ENCODE data around the gene ALLC.
"Not testable (repeated sequence)": the region's sequence is repeated elsewhere in the genome, so short reads cannot be mapped to it uniquely, and the experiment has no call there.

ALLC gene

DNA sequence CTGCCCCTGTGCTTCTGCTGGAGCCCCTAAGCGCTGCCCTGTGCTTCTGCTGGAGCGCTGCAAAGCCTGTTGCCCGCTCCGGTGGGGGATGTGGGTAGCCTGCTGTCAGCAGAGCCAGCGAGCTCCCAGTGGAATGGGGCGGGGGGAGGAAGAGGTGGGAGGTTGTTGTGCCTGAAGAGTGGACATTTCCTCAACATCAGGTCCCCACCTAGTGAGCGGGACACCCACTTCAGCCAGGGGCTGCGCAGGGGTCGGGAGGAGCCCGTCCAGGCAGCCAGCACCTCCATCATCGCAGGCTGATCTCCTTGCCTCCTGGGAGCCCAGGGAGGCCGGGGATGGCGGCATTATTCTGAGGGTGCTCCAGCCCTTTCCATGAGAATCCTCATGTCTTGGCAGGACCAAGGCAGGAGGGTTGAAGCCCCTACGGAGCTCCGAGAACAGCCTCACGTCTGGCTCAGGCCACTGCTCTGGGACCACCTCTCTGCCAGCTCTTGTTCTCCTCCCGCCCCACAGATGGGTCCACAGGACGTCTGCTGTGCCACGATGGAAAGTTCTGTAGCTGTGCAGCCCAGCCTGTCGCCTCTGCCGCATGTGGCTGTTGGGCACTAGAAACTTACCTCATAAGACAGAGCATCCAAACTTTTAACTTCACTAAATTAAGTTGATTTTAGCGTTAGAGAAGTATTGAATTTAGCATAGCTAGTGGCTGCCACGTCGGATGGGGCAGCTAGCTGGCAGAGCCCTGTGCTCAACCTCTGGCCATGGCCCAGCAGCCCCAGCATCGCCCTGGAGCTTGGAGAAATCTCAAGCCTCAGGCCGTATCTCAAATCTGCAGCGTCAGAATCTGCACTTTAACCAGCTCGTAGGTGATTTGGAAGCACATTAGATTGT, 1.9 kb upstream of the ALLC start:
- DNase-seq (ENCODE audit: low read depth) = no peak

DNA sequence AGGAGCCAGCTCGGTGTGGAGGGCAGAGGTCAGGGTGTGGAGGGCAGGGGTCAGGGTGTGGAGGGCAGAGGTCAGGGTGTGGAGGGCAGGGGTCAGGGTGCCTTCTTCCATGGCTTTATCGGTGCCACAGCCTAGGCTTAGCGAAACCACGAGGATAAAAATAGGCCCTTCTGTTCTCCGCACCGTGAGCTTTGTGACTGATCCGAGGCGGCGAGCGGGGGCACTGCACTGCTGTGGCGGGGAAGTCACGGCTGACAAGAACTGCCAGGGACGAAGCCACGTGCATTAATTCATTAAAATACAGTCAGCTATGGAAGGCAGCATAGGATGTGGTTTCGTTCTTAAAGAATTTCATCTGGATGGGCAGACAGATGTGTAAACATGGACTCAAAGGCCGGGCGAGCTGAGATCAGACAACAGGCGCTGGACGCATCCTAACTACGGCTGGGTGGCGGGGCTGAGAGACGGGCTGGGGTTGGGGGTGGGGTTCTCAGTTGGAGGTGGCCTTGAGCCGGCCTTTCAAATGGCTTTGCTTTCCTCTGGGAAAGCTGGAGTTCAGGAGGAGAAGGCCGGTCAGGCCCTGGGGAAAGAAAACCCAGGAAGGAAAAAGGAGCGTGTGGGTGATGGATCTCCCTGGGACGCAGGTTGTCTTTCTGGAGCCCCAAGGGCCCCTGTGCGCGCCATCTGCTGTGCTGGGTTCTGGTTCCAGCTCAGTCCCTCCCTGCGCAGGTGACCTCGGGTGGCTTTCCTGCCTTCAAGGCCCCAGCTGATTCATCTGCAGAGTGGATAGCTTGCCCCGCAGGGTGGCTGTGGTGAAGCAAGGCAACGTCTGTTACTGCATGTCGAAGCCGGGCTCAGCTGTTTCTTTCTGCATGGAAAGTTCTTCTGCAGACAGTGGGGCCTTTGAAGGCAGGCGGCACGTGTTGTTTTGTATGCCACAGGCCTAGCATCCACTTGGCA, 958 bp upstream of the ALLC start:
- no peak for DNase-seq (ENCODE audit: low read depth)

DNA sequence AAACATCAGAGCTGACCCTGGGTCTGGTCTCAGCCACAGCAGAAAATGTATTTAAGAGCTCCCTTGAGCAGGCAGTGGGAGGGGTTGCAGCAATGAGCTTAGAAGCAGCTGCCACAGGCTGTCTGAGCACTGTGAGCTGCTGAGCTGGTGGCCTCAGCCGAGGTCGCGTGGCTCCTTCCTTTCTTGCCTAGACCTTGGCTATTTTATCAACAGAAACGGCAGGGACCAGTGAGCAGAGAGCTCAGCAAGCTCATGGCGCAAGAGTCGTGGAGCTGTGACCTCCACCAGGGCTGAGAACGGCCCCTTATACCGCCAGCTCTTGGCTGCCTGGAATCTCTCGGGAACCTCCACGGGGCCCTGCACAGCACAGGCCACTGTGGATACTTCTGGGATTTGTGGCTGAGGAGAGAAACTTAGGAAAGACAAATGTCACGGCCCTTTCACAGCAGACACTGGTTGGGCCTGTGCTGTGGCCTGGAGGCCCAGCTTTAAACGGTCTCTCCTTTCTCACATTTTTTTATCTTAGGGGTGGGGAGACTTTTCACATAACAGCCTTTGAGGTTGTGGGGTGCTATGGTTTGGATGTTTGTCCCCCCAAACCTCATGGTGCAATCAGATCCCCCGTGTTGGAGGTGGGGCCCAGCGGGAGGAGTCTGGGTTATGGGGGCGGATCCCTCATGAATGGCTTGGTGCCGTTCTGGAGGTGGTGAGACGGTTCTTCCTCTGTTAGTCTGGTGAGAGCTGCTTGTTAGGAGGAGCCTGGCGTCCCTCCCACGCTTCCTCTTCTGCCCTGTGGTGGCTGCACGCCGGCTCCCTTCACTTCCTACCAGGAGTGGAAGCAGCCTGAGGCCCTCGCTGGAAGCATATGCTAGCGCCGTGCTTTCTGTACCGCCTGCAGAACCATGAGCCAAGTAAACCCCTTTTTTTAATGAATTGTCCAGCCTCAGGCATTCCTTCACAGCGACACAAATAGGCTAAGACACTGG, 1.7 kb downstream of the ALLC start:
- no peak for DNase-seq (ENCODE audit: low read depth)

DNA sequence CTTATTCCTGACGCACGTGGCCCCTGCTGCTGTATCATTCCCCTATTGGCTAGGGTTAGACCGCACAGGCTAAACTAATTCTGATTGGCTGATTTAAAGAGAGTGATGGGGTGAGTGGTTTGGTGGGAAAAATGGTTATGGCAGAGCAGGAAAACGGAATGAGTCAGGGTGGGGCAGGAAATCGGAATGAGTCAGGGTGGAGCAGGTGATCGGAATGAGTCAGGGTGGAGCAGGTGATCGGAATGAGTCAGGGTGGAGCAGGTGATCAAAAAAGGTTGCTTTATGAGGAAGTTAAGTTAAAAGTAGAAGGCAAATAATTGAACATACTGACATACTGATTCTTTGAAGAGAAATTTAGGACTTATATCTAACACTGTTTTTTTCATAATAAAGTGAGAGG, 2.6 kb downstream of the ALLC start:
- DNase-seq (ENCODE audit: low read depth) = not testable (repeated sequence)

DNA sequence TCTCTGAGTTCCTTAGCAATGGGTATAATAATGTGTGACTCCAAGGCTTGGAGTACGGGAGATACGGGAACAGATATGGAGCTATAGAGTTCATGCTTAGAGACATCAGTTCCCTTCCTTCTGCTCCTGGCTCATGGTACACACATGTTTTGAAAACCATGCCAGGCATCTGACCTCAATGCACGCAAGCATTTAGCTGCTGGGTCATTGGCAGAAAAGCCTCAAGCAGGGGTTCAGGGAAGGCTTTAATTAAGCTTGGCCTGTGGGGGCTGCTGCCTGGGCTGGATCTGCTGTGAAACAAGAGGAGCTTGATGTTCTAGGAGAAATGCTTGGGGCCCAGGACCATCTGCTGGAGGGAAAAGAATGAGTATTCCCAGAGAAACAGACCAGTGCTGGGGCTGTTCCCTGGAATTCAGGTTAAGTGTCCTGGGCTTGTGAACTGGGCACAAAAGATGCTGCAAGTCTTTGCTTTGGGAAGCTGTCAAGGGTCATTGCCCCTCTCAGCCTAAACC, 3.2 kb downstream of the ALLC start:
- DNase-seq (ENCODE audit: low read depth) = no peak

DNA sequence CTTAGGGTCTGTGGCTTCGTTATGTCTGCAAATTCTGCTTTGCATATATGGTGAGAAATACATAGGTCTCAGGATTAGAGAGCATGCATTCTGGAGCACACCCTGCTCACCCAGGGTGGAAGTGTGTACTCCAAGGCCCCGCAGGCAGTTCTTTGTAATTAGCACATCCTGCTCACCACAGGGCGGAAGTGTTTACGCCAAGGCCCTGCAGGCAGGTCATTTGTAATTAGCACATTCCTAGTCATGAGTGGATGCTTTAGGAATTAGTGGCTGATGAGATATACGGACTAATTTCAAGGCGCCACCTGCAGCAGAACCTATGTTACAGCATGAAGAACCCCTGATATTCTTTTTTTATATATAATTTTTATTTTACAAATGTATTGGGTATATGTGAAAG, 4.2 kb downstream of the ALLC start:
- DNase-seq (ENCODE audit: low read depth) = no peak

DNA sequence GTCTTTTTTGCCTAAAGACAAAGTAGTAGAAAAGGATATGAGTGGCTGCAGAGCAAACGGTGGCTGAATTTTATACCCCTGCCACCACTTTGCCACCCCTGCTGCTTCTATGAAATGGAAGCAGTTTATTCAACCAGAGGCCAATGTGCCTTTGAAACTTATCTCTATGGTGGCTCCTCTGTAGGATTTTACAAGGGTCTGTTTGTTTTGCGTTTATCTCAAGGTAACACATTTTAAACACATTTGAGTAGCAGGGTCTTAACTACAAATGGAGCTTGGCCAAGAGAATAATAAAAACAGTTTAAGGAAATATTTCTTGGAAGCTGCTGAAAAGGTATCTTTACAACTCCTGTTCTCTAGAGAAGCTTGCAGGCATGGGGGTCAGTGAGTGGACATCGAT, 6.1 kb downstream of the ALLC start:
- DNase-seq (ENCODE audit: low read depth) = no peak

DNA sequence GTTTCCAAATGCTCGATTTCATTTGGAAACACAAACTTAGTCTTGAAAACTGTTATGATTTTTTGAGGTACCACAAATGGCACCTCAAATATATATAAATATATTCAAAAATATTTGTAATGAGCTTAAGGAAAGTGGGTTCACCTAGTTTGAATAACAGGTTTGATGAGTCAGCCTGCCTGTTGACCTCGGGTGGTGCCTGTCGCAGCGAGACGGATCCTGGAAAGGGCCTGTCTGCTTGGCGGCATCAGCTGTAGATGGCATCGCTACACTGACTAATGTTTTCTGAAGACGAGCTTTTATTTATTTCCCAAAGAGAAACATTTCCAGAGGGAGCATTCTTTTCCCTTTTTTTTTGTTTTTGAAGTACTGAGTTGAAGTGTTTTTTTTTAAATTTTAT, 6.9 kb downstream of the ALLC start:
- DNase-seq (ENCODE audit: low read depth) = no peak

DNA sequence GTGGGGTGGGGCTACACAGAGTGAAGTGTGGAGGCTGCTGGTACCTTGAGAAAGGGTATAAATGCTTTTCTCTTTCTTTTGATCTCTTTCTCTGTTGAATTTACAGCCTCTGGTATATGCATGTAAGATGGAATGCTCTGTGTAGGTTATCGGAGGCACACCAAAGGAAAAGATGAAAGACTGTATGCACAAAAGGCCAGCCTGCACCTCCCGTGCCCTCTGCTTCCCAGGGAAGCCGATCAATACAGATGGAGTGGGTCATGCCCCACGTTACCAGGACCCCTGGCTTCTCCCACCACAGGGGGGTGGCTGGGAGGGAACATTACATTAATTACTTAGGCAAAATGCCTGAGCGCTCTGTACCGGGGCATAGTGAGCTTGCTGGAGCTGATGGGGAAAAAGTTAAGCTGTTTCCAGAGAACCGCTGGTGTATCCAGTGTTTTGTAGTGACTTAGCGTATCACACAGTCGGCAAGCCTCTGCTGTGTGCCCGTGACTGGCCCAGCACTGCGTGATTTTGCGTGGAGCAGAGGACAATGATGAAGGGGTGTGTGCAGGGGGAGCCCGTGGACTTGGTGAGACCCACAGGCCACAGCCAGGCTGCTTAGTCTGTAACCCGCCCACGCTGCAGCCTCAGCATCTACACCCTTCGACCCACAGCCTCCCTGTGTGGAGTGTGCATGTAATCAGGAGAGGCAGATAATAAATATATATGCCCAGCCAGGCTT, 8.0 kb downstream of the ALLC start:
- no peak for DNase-seq (ENCODE audit: low read depth)

DNA sequence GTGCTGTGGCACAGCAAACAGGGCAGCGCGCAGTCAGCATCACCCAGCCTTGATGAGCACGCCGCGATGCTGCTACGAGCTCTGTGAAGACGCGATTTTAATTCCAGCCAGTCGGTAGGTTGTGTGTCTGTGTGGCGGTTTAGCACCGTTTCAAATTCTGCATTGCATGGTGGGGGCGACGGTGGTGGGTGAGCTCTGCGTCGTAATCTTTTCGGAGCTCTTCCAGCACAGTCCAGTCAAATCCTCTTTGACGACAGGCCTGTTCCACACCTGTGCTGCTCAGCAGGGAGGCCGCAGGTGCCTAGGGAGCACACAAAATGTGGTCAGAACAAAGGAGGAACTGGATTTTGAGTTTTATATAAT, 8.6 kb downstream of the ALLC start:
- no peak for DNase-seq (ENCODE audit: low read depth)

DNA sequence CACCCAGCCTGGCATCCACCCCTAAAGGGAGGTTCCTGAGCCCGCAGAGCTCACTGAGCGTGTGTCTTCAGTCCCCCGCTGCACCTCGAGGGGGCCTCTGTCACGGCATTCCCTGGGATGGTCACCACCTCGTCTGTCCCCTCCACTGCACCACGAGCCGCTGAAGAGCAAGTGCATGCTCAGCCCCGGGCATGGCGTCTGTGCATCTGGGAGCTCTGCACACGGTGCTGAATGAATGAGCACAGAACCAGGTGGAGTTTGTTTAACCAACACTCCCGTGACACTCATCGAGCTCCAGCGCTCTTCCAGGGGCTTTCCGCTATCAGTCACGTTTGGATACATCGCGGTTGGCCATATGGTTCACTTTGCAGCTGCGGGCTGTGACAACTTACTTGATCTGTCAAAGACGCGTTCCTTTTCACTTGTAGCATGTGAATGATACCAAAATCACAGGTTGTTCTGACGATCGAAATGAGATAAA, 9.2 kb downstream of the ALLC start:
- DNase-seq (ENCODE audit: low read depth) = no peak

DNA sequence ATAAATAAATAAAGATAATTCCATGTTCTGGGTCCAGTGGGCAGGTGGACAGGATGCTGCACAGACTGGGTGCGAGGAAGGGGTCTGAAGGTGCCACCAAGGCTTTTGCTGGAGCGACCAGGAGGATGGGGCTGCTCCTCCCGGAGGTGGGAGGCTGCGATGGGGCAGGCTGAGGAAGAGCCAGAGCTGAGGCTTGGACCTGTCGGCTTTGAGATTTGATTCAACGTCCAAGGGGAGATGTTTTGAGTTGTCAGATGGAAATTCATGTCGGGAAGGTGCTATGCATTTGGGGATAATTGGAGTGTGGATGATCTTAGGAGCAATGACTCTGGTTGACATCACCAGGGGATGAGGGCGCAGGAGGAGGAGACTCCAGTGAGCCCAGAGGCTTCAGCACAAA, 11.7 kb downstream of the ALLC start:
- no peak for DNase-seq (ENCODE audit: low read depth)

DNA sequence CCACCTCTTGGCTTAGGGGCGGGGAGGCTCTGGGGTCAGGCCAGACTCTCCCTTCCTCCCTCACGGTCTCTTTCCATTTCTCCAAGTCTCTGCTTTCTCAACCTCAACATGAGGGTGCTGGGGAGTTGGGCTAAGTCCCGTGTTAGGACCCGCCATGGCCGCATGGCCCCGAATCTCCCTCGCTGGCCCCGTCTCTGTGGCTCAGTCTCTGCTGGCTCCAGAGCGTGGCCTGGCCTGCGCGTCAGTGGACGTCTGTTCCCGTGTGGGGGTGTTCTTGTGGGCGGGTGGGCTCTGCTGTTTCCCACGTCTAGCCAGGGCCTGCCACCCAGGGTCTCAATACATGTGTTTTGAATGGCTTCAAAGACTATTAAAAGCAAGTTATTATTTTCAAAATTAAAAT, 12.4 kb downstream of the ALLC start:
- DNase-seq (ENCODE audit: low read depth) = no peak

DNA sequence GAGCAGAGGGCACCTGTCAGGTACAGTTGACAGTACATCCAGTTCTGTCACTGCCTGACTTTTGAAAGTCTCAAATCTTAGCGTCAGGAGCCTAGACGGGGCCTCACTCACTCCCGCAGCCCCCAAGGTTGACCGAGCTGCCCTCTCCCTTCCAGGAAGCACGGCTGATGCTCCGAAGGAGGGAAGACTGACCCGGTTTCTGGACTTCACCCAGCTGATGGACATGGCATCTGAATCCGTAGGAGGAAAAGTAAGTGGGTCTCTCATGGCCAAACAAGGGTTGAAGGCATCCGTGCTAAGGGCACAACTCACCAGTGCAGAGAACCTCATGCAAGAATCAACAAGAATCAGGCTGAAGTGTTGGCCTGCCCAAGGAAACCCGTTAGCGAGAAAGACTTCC, 12.9 kb downstream of the ALLC start:
- no peak for DNase-seq (ENCODE audit: low read depth)

DNA sequence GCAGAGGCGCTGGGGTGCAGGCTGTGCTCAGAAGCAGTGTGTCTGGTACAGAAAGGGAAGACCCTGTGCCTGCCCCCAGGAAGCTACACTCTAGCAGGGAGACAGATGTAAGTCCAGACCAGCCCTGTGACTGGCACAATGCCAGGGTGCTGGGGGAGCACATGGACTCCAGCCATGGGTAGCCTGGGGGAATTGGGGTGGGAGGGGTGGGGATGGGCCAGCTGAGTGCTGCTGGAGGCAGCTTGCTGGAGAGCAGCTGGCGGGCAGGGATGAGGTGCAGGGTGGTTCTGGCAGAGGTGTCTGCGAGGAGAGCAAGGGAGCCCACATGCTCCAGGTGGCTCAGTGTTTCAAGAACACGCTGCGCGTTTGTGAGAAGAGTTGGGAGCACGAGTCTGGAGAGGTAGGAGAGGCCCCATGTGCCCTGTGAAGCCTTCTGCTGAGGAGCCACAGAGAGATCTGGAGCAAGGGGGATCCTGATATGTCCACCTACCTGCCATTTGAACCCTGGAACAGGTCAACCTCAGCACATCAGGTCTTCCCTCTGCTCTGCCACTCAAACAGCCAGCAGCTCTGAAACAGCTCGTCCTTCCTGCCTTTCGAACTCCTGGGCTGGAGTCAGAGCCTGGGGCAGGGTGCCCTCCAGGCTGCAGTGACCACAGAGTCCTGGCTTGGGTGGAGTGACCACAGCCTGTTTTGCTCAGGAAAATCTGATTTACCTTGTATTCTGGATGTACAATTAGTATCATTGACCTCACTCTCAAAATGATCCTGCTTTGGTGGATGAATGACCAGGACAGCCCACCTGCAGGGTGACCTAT, 15.1 kb downstream of the ALLC start:
- DNase-seq (ENCODE audit: low read depth) = no peak

DNA sequence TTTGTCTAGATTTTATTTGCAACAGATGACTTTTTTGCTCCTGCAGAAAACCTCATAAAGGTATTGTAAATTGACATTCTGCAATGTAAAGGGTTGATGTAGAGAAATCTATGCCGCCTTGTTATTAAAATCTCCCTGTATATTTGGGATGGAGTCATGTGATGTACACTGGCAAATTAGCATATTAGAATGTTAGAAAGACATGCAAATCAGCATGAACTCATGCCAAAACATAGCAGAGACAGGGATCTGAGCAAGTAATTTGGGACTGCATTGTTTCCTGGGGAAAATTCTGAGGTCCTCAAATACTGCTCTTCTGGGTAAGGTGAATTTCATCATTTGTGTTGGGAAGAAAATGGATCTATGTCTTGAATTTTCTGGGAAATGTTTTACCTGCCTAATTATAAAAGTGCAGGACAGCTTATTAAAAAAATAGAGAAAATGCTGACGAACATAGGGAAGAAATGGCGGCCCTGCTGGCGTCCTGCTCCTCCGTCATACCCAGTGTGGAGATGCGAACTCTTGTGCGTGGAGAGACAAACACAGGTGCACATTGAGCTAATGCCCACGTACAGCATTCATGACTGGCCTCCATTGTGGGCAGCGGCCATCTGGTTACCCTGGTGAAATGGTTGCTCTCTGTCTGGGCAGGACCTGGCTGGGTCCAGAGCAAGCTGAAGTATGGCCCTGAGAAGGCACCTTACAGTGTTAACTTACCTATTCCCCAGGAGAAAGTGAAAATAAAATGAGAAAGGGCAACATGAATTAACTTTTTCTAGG, 16.3 kb downstream of the ALLC start:
- DNase-seq (ENCODE audit: low read depth) = no peak

DNA sequence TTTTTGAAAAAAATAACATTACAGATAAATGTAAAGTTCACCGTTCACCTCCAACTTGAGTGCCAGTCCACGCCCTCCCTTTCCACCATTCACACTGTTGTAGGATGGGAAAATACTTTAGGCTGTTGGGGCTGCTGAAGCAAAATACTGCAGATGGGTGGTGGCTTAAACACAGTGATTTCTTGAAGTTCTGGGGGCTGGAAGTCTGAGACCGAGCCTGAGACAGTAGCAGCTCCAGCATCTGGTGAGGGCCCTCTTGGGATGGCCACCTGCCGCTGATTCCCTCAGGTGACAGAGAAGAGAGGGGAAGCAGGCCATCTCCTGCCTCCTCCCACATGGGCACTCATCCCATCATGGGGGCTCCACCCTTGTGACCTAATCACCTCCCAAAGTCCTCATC, 17.7 kb downstream of the ALLC start:
- DNase-seq (ENCODE audit: low read depth) = no peak

DNA sequence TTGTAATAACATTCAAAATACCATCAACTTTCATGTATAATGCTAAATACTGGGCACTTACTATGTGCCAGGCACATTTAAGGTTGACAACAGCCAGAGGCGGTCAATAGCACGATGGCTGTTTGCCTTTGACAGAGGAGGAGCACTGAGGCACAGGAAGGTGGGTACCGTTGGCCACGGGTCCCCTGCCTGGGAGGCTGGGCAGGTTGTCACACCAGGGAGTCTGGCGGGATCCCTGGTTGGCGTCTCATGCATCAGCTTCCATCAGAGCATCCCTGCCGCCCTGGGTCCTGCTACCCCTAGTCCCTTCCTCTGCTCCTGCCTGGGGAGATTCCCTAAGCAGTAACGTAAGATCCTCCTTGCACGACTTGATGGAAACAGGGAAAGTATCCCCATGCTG, 19.4 kb downstream of the ALLC start:
- DNase-seq (ENCODE audit: low read depth) = no peak

DNA sequence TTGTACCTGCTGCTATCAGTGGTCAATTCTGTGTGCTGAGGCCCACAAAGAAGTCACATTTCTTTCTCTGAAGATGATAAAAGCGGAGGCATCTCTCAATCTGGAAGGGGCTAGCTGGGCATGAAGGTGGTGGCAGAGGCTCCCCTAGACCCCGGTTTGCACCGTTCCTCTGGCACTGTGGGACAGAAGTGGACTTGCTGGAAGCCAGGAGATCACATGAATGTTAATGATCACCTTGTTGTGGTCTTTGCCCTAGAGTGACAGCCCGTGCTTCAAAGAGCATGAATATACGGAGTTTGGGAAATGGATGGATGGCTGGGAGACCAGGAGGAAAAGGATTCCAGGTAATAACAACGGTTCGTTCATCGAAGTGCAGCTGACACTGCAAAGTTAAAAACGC, 20.2 kb downstream of the ALLC start:
- no peak for DNase-seq (ENCODE audit: low read depth)

Data from activated T-helper 9 cell treated with anti-CD3 and anti-CD28 coated beads, Interleukin-2, amount 50 U/mL, for 16 hours (primary cell).